ENCODE measurements around the gene NOTCH2. TPM values are rescaled to one million over a fixed set of nuclear protein-coding genes. Genes with fewer than 3 reads are reported as not detected.

The NOTCH2 gene
- total RNA-seq, 1 experiment from 2014 or later: 62.9 TPM

- TF ChIP-seq SRF (IDR thresholded peaks at IDR 0.05; ENCODE audit: low read depth): no peak
- TF ChIP-seq CBX3 (IDR thresholded peaks at IDR 0.05; ENCODE audit: low read depth): no peak
- no peak for TF ChIP-seq EZH2phosphoT487 (IDR thresholded peaks at IDR 0.05; ENCODE audit: borderline replicate concordance)
- no peak for TF ChIP-seq SP1 (IDR thresholded peaks at IDR 0.05; ENCODE audit: low read depth)
- no peak for TF ChIP-seq ZFX (IDR thresholded peaks at IDR 0.05)
- no peak for TF ChIP-seq FOSL1 (IDR thresholded peaks at IDR 0.05; ENCODE audit: low read depth)
- no peak for TF ChIP-seq SIN3A (IDR thresholded peaks at IDR 0.05; ENCODE audit: low read depth)
- TF ChIP-seq ZNF274 (IDR thresholded peaks at IDR 0.05; ENCODE audit: low read depth, low read length): no peak
- TF ChIP-seq EZH2 (IDR thresholded peaks at IDR 0.05): no peak
- TF ChIP-seq, protein P1, sequence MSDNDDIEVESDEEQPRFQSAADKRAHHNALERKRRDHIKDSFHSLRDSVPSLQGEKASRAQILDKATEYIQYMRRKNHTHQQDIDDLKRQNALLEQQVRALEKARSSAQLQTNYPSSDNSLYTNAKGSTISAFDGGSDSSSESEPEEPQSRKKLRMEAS (IDR thresholded peaks at IDR 0.05): no peak
Observed at GRCh38 chr1:119887427-119887826, 182.0 kb downstream of the NOTCH2 start (continued).

- ATAC-seq: peak; percentile 99
- peak overlapping the region; percentile 27; the same call in 1 of the 2 replicates for H3K4me2 ChIP-seq (ENCODE audit: low read length)
- no peak overlapping the region for H3K9ac ChIP-seq (ENCODE audit: low read length)
- H3K27me3 ChIP-seq (ENCODE audit: insufficient read depth, low read length): peaks cover 6% of the 10 kb centered on the region
- intact Hi-C loops (cut with micrococcal nuclease): no loop called here
- BruUV-seq (replicated peaks): no TSS peak
- no peaks in the 10 kb centered on the region for H3K9me3 ChIP-seq (ENCODE audit: control insufficient read depth in 1 of 2, insufficient read depth in 1 of 2, low read depth in 1 of 2, low read length in 2 of 2)
- H2AFZ ChIP-seq (ENCODE audit: low read depth, low read length, poor library complexity, severe bottlenecking): peak overlapping the region; percentile 20
- no peaks in the 10 kb centered on the region; a peak in 1 of 4 replicates for H3K4me1 ChIP-seq (ENCODE audit: control insufficient read depth in 1 of 2, insufficient read depth in 2 of 2, low read length in 2 of 2)
- DNase-seq (ENCODE audit: low read depth, low spot score): peak; percentile 37
- ChIA-PET CTCF (interaction anchor here (0.7 to 1.2 kb wide), 8 partner anchors 12 to 77 kb away, joined by 3 to 7 read pairs (median 4); no protein-coding TSS in a partner anchor), RAD21 (ENCODE audit: low non-redundant PET in 1 of 2, low total read pairs in 2 of 2, uncharacterized antibody in 2 of 2, unreplicated experiment in 2 of 2) (interaction anchor here in 1 of 2 experiments (0.6 to 0.9 kb wide), 2 partner anchors 9 to 52 kb away, joined by 3 read pairs; no protein-coding TSS in a partner anchor), POLR2A (no interaction called here)
- no peak overlapping the region for H3K4me3 ChIP-seq (replicated peaks in 1 of 2; ENCODE audit: low read depth in 1 of 2, low read length in 2 of 2)
- H3K9me2 ChIP-seq (ENCODE audit: insufficient read depth): no peaks in the 10 kb centered on the region
- H3K79me2 ChIP-seq (ENCODE audit: insufficient read depth, low read length): no peaks in the 10 kb centered on the region
- H4K20me1 ChIP-seq (ENCODE audit: insufficient read depth): no peaks in the 10 kb centered on the region
- TF ChIP-seq POLR2AphosphoS5 (IDR thresholded peaks at IDR 0.05; ENCODE audit: low read depth, low read length) (no peak), RAD21 (IDR thresholded peaks at IDR 0.05; ENCODE audit: low read depth) (peak; percentile 67)
- TF ChIP-seq, protein P2, sequence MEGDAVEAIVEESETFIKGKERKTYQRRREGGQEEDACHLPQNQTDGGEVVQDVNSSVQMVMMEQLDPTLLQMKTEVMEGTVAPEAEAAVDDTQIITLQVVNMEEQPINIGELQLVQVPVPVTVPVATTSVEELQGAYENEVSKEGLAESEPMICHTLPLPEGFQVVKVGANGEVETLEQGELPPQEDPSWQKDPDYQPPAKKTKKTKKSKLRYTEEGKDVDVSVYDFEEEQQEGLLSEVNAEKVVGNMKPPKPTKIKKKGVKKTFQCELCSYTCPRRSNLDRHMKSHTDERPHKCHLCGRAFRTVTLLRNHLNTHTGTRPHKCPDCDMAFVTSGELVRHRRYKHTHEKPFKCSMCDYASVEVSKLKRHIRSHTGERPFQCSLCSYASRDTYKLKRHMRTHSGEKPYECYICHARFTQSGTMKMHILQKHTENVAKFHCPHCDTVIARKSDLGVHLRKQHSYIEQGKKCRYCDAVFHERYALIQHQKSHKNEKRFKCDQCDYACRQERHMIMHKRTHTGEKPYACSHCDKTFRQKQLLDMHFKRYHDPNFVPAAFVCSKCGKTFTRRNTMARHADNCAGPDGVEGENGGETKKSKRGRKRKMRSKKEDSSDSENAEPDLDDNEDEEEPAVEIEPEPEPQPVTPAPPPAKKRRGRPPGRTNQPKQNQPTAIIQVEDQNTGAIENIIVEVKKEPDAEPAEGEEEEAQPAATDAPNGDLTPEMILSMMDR (IDR thresholded peaks at IDR 0.05 in 2 of 3, conservative IDR thresholded peaks at IDR 0.05 in 1 of 3; ENCODE audit: borderline replicate concordance in 1 of 3, insufficient read depth in 1 of 3, low read depth in 2 of 3, low read length in 2 of 3): peak; percentile 57 to 91 (median 87); a peak in 5 of 6 replicates
- H3K36me3 ChIP-seq (ENCODE audit: control insufficient read depth in 1 of 2, insufficient read depth in 2 of 2, low read length in 2 of 2): no peaks in the 10 kb centered on the region
- no peak overlapping the region for H3K27ac ChIP-seq (ENCODE audit: low read depth, low read length)
Observed at GRCh38 chr1:119885903-119886783, 183.3 kb downstream of the NOTCH2 start.

Data from HCT116 (cell line).